Stimulated activated CD4-positive, alpha-beta T cell treated with anti-CD3 and anti-CD28 coated beads, Interleukin-12 subunit alpha, Interleukin-12 subunit beta, amount 100 ng/mL, for 4 hours (primary cell): ENCODE measurements around the gene CLCN7.

ENCODE experiments used
- DNase-seq: peaks from one replicate; pipeline ENCODE4 v3.0.0-alpha.2; 2020

Gene CLCN7

GRCh38 chr16:1474796-1475551 is at the start of gene CLCN7:
Gene CLCN7, minus strand, starts transcription at chr16:1475028. Its CDS starts 54 bp downstream, at chr16:1474974.
- DNase-seq, result peak; percentile 85

- no peak for DNase-seq
These were observed 49.5 kb upstream of the CLCN7 start for GRCh38 chr16:1524366-1524765.

- DNase-seq, result no peak
These were observed 48.9 kb upstream of the CLCN7 start for GRCh38 chr16:1523581-1524245.

GRCh38 chr16:1520461-1520860 is 45.6 kb upstream of the CLCN7 start:
- no peak for DNase-seq

GRCh38 chr16:1519831-1520230 is 45.0 kb upstream of the CLCN7 start:
- no peak for DNase-seq

GRCh38 chr16:1518626-1519135 is 43.9 kb upstream of the CLCN7 start:
- no peak for DNase-seq

- no peak for DNase-seq
These were observed 39.7 kb upstream of the CLCN7 start for GRCh38 chr16:1514507-1514906.

- DNase-seq, result no peak
These were observed 37.9 kb upstream of the CLCN7 start for GRCh38 chr16:1512774-1513173.

- DNase-seq, result no peak
These were observed 37.1 kb upstream of the CLCN7 start for GRCh38 chr16:1511662-1512569.

- no peak for DNase-seq
These were observed 36.1 kb upstream of the CLCN7 start for GRCh38 chr16:1510941-1511351.

GRCh38 chr16:1510272-1510671 is 35.4 kb upstream of the CLCN7 start:
- no peak for DNase-seq

GRCh38 chr16:1509307-1510221 is 34.7 kb upstream of the CLCN7 start:
- no peak for DNase-seq

GRCh38 chr16:1508494-1509187 is 33.8 kb upstream of the CLCN7 start:
- no peak for DNase-seq

GRCh38 chr16:1506494-1507213 is 31.8 kb upstream of the CLCN7 start:
- no peak for DNase-seq

- DNase-seq, result no peak
These were observed 31.1 kb upstream of the CLCN7 start for GRCh38 chr16:1505912-1506311.

- no peak for DNase-seq
These were observed 30.4 kb upstream of the CLCN7 start for GRCh38 chr16:1505073-1505844.

GRCh38 chr16:1503110-1503955 is 28.5 kb upstream of the CLCN7 start:
- DNase-seq, result no peak

- DNase-seq, result no peak
These were observed 27.5 kb upstream of the CLCN7 start for GRCh38 chr16:1502092-1503004.
